Spleen (tissue), 7 donors: ENCODE data around the gene IGF1R.

Experiments
- CTCF ChIP-seq, 11 experiments: fragments of 200-600 bp in 7 of 11; fragments of 450-650 bp in 4 of 11; sonication (generic) in 4 of 11; IDR thresholded peaks in 8 of 11; conservative IDR thresholded peaks in 3 of 11; 1 replicate in 7 of 11; 2 replicates in 4 of 11; pipeline versions ENCODE4 v1.4.0 to v1.8.0; 2016 to 2021; ENCODE audit warnings: antibody characterized with exemption in 11 of 11, inconsistent platforms in 4 of 11, mild to moderate bottlenecking in 1 of 11
- POLR2AphosphoS5 ChIP-seq, 3 donors: sonication (generic); formaldehyde crosslinking; IDR thresholded peaks; one replicate each; pipeline ENCODE4 v1.5.1; 2017; ENCODE audit warnings: antibody characterized with exemption in 3 of 3
- donor health status: DM: no; HTN: no; CAD: no; lungs with moderate emphysema.
- donor health status: DM: no; HTN: no; CAD: no.
- donor health status: DM: no; HTN: no; CAD: no.

DNA sequence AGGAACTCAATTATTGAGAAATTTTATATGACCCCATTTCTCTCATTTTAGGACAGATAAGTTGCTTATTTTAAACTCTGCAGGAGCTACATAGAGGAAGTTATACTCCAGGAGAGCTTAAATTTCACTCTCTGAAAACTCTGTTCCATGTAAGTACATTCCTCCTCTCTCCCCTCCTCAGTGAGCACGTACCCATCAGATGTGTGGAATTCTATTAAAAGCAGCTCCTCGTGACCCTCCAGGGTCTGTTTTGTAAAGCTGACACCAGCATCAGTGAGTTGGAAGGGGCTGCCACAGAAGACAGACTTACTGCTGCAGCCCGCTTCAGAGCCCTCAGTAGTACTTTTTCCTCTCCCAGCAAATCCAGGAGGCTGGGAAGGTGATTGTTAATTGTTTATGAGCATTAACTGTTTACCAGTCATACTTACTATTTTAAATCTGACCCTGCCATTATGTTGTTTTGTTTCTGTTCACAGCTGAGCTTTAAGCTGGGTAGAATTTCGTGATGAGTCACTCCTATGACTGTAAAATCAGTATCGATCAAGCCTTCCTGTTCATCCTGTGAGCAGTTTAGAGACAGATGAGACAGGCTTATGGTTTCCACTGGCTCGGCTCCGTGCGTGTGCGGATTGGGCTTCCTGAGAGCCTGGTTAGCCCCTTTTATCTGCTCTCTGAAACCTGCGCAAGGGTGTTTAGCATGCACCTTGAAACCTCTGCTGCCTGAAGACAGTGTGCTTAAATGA is 20.4 kb downstream of the IGF1R start:
- no peak for TF ChIP-seq CTCF (IDR thresholded peaks at IDR 0.05 in 8 of 11, conservative IDR thresholded peaks at IDR 0.05 in 3 of 11)
- TF ChIP-seq POLR2AphosphoS5 (IDR thresholded peaks at IDR 0.05) = no peak
